HG02763 (cell line): Measurements from ENCODE around the gene JAK3.
"Not testable (repeated sequence)": the region's sequence is repeated elsewhere in the genome, so short reads cannot be mapped to it uniquely, and the experiment has no call there.

ENCODE experiments used
- ATAC-seq: cut with Tn5 transposase; IDR thresholded peaks from one replicate; pipeline ENCODE4 v1.9.1; 2021; ENCODE audit warnings: mild to moderate bottlenecking, moderate library complexity; ENCODE audit not compliant: unreplicated experiment

The JAK3 gene

DNA sequence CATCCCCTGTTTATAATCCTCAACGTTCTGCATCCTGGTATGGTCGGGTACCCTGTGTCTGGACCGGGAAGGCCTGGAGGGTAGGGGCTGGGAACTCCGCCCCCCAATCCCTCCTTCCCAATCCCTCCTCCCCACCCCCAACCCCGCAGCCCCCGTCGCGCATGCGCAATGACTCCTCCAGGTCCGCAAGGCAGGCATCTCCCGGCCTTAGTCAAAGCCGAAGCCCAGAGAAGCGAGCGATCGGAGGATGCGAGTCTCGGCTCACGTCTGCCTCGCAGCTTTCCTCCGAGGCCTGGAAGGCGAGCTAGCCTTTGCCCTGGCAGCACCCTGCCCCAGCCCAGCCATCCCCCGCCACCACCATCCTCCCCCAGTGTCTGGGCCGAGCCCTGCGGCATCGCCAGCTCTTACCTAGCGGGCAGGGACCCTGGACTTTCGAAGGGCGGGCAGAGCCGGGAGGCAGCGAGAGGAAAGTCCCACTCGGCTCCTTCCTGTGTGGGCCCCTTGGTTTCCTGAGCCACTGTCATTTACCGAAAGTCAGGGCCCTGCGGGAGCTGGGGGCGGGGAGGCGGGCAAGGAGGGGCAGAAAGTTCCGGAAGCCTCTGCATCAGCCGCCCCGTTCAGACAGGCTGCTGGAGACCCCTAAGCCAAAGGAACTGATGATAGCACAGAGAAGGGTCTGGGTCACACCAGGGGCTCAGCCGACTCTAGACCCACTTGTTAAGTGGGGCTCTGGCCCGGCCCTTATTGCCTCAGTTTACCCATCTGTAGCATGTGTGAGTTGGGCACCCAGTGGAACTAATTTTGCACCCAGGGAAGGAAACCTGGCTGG is at the start of gene JAK3:
Gene JAK3 (minus strand): TSS at position 445 of the 829 bp plus-strand sequence. CDS start 3,565 bp downstream, outside the sequence.
- peak; percentile 56 for ATAC-seq

DNA sequence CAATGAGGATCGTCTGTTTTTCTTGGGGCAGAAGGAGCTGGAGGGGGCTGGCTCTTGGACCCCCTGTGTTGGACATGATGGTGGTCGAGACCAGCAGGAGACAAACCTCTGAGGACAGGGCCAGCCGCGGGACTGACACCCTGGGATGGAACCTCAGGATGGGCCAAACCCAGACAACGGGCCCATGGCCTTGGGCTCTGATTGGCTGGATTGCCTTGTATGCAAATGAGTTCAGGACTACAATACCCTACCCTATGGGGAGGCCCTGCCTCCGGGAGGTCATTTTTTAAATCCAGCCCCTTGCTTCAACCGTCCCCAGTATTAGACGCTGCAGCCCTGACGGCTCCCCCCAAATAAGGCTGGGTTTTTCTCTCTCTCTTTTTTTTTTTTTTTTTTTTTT is 46.0 kb upstream of the JAK3 start:
- no peak for ATAC-seq

DNA sequence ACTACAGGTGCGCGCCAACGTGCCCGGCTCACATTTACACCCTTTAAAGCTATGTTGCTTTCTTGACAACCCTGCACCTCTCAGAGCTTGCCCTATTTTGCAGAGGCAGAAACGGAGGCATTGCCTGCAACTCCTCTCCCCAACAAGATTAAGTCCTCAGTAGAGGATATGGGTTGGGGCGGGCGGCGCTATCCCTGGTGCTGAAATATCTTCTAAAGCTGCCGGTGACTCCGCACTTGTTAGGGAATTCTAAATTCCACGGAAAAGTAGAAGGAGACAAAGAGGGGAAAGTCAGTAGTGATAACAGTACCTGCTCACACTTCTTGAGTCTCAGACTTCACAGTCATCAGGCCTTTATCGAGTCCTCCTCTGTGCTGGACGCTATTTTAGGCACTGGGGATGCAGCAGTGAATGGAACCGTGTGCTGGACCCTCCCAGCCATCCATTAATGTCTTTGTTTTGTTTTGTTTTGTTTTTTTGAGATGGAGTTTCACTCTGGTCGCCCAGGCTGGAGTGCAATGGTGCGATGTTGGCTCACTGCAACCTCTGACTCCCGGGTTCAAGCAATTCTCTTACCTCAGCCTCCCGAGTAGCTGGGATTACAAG is 41.9 kb upstream of the JAK3 start:
- ATAC-seq = no peak

DNA sequence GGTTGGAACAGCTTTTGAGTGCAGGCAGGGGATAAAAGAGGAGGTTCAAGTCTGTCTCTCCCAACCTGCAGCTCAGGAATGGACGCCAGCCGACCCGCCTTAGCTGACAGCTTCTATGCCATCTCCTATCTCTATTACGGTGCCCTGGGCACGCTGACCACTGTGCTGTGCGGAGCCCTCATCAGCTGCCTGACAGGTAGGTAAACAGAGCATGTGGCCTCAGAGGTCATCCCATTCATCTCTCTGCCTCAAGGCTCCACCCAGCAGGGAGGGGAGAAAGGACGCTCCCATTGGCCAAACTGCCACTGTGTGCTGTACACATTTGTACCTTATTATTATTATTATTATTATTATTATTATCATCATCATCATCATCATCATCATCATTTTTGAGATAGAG is 40.5 kb upstream of the JAK3 start:
- no peak for ATAC-seq

DNA sequence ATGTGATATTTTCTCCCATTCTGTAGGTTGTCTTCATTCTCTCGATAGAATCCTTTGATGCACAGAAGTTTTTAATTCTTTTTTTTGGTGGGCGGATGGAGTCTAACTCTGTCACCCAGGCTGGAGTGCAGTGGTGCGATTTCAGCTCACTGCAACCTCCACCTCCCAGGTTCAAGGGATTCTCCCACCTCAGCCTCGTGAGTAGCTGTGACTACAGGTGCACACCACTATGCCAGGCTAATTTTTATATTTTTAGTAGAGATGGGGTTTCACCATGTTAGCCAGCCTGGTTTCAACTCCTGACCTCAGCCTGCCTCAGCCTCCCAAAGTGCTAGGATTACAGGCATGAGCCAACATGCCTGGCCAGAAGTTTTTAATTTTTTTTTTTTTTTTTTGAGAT is 39.4 kb upstream of the JAK3 start:
- ATAC-seq = not testable (repeated sequence)

DNA sequence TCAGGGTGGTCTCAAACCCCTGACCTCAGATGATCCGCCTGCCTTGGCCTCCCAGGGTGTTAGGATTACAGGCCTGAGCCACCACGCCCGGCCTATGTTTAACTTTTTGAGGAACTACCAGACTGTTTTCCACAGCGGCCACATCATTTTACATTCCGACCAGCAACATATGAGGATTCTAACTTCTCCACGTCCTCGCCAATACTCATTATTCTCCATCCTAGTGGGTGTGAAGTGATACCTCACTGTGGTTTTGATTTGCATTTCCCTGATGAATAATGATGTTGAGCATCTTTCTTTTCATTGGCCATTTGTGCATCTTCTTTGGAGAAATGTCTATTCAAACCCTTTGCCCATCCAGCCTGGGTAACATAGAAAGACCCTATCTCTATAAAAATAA is 38.7 kb upstream of the JAK3 start:
- ATAC-seq = no peak

DNA sequence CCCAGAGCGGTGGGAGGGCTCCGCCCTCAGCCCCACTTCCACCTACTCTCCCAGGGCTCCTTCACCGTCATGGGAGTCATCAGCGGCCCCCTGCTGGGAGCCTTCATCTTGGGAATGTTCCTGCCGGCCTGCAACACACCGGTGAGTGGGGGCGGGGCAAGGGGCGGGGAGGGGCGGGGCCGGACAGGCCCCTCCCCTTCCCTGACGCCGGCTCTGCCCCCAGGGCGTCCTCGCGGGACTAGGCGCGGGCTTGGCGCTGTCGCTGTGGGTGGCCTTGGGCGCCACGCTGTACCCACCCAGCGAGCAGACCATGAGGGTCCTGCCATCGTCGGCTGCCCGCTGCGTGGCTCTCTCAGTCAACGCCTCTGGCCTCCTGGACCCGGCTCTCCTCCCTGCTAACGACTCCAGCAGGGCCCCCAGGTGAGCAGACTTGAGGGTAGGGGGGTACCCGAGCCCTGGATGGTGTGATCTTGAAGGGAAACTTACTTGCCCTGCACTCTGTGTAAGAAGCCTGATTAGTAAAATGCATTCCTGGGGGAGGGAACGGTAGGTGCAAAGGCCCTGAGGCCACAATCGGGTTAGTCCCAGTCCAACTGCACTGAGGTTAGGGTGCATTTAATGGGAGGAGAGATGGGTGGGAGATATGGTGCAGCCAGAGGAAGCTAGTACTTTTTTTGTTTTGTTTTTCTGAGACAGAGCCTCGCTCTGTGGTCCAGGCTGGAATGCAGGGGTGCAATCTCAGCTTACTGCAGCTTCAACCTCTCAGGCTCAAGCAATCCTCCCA is 36.0 kb upstream of the JAK3 start:
- no peak for ATAC-seq

DNA sequence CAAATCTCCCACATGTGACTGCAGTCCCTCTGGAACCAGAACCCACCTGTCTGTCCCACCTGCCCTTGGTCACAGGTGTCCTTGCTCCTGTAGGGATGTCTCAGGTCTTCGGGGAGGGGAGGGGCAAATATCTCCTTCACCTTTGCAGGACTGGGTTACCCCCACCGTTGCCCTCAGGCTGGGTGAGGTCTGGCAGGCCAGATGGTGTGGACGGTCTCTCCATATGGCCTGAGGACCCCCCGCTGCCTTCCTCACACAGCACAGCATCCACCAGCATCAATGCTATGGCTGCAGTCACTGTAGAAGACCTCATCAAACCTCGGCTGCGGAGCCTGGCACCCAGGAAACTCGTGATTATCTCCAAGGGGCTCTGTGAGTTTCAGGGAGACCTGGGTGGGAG is 33.9 kb upstream of the JAK3 start:
- ATAC-seq = no peak

DNA sequence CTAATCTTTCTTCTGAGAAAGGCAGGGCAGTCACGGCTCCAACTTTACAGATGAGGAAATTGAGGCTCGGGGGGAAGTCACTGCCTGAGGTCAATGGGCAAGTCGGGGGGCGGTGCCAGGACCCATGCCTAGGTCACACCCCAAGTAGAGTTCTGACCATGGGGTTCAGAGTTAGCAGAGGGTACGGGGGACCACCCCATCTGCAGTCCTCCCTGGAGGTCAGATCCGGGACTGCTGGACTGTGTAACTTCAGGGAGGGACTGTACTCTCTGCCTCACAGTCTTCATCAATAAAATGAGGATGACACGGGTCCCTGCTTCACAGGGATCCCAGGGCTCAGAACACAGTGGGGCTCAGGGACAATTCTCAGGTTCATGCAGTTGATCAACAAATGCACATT is 31.7 kb upstream of the JAK3 start:
- no peak for ATAC-seq

DNA sequence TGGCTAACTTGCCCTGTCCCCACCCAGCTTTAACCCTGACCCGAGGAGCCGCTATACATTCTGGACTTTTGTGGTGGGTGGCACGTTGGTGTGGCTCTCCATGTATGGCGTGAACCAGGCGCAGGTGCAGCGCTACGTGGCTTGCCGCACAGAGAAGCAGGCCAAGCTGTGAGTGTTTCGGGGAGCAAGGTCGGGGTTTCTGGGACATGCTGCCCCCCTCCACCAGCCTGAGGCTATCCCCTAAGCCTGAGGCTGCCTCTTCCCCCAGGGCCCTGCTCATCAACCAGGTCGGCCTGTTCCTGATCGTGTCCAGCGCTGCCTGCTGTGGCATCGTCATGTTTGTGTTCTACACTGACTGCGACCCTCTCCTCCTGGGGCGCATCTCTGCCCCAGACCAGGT is 29.9 kb upstream of the JAK3 start:
- no peak for ATAC-seq

DNA sequence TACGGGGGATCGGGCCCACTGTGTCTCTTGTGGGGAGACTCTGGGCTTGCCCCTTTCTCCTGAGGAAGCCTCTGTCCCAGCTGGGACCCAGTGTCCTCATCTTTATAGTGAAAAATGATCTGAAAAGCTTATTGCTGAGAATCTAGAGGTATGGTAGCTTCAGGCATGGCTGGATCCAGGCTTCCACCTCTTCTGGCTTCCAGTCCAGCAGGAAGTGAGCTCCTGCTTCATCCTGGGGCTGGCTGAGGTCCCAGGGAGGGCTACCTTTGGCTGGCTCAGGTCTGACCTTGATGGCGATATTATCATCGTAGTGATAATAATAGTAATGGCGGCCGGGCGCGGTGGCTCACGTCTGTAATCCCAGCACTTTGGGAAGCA is 27.0 kb upstream of the JAK3 start:
- ATAC-seq = no peak

DNA sequence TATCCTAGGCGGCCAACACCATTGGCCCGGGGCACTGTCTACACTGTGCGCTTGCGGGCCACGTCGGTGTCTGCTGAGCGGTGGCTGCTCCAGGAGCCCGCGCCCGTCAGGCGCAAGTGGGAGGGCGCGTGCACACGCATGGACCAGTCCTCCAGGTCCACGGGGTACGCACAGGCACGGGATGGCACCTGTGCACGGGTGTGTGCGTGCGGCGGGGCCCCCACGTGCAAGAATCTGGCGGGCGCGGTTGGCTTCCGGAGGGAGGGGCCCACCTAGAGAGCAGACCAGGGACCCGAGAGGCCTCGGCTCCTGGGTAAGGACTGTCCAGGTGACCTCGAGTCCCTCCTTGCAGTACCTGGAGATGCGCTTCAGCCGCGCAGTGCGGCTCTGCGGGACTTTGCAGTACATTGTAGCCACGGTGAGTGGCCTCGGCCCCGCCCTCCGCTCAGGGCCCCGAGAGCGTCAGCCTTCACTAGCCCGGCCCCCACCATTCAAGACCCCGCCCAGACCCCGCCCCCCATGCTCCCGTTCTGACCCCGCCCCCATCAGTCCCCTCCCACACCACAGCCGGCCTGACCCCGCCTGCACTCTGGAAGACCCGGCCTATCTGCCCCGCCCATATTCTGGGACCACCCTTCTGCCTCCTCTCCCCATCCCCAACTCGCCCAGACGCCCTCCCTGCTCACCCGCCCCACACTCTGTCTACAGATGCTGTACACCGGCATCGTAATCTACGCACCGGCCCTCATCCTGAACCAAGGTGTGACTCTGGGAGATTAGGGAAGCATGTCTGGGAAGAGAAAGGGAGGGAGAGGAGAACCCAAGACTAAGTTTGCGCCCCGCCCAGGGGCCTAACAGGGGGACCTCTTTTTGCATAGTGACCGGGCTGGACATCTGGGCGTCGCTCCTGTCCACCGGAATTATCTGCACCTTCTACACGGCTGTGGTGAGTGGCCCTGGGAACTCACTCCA is 26.3 kb upstream of the JAK3 start:
- no peak for ATAC-seq

DNA sequence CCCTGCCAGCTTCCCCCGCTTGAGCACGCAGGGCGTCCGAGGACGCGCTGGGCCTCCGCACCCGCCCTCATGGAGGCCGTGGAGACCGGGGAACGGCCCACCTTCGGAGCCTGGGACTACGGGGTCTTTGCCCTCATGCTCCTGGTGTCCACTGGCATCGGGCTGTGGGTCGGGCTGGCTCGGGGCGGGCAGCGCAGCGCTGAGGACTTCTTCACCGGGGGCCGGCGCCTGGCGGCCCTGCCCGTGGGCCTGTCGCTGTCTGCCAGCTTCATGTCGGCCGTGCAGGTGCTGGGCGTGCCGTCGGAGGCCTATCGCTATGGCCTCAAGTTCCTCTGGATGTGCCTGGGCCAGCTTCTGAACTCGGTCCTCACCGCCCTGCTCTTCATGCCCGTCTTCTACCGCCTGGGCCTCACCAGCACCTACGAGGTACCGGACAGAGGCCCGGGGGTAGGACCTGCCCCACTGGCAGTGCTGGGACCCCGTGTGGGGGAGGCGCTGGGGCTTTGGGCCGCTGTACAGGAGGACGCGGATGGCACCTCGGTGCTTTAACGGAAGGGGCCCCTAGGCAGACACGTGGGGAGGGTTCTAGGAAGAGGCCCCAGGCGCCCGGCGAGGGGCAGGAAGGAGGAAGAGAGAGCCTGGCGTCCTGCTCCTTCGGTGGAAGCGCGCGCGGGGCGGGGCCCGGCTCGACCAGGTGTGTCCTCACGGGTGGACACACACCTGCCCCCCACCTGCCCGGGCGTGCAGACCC is 24.6 kb upstream of the JAK3 start:
- ATAC-seq = no peak

DNA sequence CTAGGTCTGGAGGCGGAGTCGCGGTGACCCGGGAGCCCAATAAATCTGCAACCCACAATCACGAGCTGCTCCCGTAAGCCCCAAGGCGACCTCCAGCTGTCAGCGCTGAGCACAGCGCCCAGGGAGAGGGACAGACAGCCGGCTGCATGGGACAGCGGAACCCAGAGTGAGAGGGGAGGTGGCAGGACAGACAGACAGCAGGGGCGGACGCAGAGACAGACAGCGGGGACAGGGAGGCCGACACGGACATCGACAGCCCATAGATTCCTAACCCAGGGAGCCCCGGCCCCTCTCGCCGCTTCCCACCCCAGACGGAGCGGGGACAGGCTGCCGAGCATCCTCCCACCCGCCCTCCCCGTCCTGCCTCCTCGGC is 24.1 kb upstream of the JAK3 start, which contains the start of gene SLC5A5:
Gene SLC5A5 (plus strand): TSS at position 68 of the 373 bp plus-strand sequence. CDS start 375 bp downstream, outside the sequence.
- ATAC-seq = no peak

DNA sequence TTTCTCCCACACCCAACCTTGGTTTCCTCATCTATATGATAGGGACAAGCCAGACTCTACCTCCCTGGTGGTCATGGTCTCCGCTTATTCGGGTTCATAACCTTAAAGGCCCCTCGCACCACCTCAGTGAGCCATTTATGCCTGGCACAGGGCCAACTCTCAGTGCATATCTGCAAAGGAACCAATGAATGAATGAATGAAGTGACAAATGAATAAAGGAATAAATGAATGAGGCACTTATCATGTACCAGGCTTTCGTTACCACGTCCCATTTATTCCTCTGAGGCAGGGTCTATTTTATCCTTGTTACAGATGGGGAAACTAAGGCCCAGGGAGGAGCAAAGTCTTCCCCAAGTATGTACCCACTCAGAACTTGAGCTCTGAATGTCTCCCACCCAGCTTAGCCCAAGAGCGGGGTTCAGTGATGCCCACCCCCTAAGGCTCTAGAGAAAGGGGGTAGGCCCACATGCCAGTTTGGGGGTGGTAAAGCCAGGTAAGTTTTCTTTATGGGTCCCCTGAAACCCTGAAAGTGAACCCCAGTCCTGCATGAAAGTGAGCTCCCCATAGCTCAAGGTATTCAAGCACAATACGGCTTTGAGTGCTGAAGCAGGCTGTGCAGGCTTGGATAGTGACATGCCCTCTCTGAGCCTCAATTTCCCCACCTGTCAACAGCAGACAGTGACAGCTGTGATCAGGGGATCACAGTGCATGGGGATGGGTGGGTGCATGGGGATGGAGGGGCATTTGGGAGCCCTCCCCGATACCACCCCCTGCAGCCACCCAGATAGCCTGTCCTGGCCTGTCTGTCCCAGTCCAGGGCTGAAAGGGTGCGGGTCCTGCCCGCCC is 23.5 kb upstream of the JAK3 start:
- ATAC-seq = no peak

DNA sequence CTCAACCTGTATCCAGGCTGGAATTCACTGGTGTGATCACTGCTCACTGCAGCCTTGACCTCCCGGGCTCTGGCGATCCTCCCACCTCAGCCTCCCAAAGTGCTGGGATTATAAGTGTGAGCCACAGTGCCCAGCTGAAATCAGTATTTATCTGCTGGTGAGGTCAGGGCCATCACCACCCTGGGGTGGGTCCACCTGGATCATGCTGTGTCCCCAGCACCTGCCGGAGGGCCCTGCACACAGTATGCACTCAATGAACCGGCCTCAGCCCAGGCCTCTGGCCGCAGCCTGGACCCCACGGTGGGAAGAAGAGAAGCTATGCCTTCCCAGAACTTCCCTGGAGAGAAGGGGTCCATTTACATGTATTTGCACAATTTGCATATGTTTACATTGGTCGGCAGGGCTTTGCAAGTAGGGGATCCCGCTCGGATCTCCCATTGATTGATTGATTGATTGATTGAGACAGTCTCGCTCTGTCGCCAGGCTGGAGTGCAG is 21.4 kb upstream of the JAK3 start:
- ATAC-seq = no peak

DNA sequence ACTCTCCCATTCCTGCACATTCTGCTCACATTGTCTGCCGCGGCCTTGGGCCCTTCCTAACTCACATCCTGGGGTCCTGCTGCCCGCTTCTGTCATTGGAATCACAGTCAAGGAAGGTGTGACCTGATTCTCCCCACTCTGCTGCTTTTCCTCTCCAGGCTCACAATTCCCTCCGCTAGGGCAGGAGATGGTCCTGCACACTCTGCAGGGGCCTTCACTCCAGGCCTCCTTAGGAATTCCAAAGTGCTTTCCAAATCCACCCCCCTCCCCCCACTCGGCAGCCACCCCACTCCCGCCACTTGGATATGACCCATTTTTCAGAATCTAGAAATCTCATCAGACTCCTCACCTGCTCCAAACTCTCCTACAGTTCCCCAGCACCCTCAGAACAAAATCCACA is 20.9 kb upstream of the JAK3 start:
- ATAC-seq = no peak

DNA sequence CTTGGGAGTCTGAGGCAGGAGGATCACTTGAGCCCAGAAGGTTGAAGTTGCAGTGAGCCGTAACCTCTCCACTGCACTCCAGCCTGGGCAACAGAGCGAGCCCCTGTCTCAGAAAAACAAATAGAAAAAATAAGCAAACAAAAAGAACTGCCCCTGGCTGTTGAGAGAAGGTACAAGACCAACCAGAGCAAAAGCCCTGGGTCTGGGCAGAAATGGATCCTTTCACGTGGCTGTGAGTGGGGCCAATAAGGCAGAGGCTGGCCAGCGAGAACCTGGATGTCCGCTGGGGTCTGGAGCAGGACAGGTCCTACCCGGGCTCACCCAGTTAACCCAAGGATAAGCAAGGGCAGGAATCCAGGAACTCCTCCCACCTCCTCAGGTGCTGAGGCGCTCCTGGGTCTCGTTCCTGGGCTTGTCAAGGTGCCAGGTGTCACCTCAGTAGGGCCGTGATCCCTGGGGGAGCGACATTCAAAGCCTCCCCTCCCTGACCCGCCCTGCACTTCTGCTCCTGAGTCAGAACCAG is 19.2 kb upstream of the JAK3 start:
- no peak for ATAC-seq
